Raji (cell line): ENCODE results near the gene PPY.

ENCODE experiments used
- POLR2A ChIP-seq: IDR thresholded peaks from 2 replicates; pipeline ENCODE4 v1.6.1; 2011; ENCODE audit warnings: low read depth, low read length, control low read depth; ENCODE audit not compliant: insufficient read depth

PPY gene

DNA sequence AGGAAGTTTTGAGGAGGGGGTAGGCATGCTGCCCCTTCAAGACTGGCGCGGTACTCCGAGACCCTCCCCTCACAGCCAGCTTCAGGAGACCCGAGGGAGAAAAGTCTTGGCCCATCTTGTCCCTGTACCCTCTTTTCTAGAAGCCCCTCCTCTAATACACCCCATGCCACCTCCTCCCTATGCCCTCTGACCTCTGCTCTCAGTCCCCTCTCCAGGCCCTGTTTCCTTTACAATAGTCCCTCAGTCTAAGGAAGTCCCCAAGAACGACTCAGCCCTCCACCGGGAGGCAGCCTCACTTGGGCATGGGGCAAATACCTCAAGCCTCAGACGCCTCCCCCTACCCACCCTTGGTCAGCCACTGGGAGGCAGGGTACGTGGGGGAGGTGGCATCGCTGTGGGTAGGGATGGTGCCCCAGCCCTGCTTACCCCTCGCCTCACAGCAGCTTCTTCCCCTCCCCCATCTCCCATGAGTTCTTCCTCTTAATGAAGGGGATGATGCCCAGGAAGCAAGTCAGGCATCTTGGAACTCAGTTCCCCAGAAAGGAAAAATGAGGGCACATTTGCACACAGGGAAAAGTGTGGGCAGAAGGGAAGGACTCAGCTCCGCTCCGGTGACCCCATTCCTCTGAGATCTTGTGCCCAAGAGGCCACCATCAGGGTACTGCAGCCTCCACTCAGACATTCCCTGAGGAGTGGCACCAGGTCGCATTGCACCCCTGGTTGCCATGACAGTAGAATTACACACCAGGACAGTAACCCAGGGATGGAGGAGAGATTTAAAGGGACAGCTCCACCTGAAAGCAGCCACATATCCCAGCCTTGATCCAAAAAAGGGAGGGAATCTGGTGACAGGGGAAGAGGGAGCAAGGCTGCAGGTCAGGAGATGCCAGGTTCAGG, 41.2 kb downstream of the PPY start:
- TF ChIP-seq POLR2A, result no peak

DNA sequence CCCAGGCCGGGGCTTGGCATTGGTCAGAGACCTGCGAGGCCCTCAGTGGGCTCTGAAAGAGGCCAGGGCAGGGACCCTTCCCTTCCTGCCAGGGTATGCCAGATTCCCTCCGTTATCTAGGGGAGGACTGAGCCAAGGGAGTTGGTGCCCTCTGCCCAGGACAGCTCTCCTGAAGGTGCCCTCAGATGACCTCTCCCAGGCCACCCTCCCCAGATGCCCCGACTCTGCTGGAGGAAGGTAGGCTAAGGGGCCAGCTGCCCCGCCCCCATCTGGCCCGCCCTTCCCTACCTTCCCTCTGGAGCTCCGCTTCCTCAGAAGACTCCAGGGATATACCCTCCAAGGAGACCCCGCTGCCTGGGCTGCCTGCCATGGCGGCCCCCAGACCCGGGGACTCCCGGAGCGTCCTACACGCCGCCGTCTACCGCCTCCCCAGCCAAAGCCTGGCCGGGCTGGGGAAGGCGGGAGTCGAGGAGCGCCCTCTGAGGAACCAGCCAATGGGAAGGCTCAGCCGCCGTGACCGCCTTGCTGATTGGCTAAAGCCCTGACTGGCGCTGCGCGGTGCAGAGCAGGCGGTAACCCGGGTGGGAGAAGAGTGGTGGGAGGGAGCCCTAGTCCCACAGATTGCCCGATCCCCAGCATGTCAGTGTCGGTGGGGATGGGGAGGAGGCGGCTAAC, 42.0 kb downstream of the PPY start:
- peak; percentile 42; the same call in 1 of the 2 replicates for TF ChIP-seq POLR2A

DNA sequence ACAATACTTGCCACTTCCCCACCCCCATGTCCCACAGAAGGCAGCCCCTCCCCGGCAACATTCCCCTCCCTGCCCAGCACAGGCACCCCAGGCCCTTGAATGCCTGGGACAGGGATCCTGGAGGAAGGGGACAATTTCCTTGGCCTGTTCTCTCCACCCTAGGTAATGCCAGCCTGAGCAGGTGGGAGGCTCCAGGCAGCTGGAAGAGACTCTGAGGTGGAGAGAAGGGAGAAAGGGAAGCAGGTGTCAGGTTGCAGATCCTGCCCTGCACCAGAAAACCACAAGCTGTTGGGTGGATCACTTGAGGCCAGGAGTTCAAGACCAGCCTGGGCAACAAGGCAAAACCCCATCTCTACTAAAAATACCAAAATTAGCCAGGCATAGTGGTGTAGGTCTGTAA, 43.8 kb downstream of the PPY start:
- TF ChIP-seq POLR2A, result no peak

DNA sequence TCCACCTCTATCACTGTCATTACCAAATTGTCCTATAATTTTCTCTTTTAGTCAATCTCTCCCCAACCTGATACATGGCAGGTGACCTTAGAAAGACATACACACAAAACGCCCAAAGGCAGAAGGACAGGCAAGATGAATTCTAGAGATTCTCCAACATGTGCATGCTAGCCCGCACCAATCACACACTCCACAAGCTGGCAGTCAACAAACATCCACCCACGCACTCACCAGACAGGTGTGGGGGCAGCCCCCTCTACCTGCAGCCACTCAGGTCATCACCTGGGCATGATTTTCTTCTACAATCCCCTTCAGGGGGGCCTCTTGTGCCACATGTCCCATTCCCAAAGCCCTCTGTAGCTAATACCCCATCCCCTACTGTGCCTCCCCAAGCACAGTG, 44.4 kb downstream of the PPY start:
- TF ChIP-seq POLR2A, result no peak

DNA sequence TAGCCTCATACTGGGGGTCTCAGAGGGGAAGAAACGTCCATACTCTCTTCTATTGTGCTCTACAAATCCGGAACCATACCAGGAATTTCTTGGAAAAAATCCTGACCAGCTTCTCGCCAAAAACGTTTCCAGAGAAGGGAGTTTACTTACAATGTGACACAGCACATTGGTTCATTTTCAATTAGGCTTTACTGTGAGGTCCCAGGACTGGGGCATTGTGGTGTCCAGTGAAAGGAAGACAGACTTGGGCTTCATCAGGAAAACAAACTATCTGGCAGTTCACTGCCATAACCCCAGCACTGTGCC, 49.7 kb downstream of the PPY start:
- TF ChIP-seq POLR2A, result no peak

DNA sequence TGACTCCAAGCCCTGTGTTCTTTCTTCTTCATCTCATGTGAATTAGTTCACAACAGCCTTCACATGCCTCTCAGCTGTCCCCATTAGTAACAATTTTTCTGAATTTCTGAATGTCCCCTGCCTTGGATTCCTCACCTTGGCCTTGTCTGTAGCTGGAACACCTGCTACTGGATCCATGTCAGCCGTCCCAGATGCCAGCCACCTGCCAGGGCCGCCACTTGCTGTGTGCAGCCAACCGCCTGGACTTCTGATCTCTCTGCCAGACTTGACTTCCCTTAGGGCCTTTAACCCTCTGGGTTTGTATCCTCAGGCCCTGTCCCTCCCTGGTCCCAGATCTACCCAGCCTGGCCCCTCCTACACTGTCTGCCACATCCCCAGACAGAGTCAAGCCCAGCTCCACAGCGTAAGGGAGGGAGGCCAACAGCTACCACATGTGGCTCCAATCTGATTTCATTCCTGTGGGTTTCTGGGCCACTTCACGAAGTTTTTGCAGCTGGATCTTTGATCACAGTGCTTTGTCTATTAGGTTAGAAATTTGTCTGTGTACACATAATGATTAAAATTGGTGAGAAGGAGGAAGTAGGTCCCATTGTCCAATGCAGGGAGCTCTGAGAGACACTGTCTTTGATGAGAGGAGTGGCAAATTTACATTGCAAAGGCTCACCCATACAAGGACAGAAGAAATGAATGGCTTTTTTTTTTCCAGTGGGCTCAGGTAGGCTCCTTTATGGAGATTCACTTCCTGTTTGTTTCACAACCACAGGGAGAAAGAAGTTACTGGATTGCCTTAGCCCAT, 50.2 kb downstream of the PPY start:
- no peak for TF ChIP-seq POLR2A
